ENCODE measurements around the gene ENC1. TPM values are rescaled to one million over a fixed set of nuclear protein-coding genes. Genes with fewer than 3 reads are reported as not detected.

The ENC1 gene
- total RNA-seq, 4 donors from 2014 or later, result 3.4 to 7.8 (median 4.5) TPM

- WGBS, 2 donors, result 6% methylated on average over 26 to 28 of the region's 28 CpGs
- H3K4me1 ChIP-seq, result peaks cover 0 to 28% of the 10 kb centered on the region in 2 donors
- H3K27ac ChIP-seq, result peak overlapping the region in 1 of 3 donors; percentile 58
These were observed 1.4 kb upstream of the ENC1 start for GRCh38 chr5:74641735-74642542.

DNA sequence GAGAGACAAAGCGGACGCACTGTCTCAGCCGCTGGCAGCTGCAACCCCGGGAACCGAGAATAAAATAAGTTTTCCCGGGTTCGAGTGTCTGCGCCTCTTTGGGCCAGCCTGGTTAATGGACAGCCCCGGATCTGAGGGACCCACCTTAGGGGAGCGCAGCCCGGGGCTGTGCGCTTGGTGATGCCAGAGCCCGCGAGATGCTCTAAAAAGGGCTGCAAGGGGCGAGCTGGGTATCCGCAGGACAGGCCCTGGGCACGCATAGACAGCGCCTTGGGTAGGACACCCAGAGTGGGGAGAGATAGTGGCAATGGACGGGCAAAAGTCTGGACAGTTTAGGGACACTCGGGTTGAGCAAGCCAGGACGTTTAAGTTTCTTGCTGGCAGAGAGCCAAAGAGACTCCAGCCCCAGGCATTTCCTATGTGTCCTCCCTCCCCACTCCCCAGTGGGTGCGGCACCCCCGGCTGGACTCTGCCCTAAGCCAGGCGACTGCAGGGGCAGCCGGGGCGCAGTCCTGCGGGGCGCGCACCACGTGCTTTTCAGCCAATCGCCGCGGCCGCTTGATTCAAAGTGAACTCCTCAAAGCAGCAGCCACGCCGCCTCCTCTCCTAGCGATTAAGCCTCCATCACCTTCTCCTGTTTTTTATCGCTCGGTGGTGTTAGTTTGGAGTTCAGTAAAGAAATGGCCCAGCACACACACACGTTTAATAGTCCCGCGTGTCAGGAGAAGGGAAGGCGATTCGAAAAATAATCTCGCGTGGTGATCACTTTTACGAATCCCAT is 616 bp upstream of the ENC1 start:
- intact Hi-C loops (cut with DNase I), result loop anchor here (10.0 kb wide), 2 partner anchors 516 to 606 kb away; no protein-coding TSS in a partner anchor
- Histone ChIP-seq H3K4me3 (replicated peaks in 1 of 3) (peak overlapping the region; percentile 54 to 74 (median 73)), H3K9me3 (no peaks in the 10 kb centered on the region), H3K4me1 (peaks cover 0 to 28% of the 10 kb centered on the region in 2 donors), H3K36me3 (no peaks in the 10 kb centered on the region), H3K27ac (peak overlapping the region in 2 of 3 donors; percentile 18 to 58), H3K27me3 (no peaks in the 10 kb centered on the region)
- TF ChIP-seq, protein P1, sequence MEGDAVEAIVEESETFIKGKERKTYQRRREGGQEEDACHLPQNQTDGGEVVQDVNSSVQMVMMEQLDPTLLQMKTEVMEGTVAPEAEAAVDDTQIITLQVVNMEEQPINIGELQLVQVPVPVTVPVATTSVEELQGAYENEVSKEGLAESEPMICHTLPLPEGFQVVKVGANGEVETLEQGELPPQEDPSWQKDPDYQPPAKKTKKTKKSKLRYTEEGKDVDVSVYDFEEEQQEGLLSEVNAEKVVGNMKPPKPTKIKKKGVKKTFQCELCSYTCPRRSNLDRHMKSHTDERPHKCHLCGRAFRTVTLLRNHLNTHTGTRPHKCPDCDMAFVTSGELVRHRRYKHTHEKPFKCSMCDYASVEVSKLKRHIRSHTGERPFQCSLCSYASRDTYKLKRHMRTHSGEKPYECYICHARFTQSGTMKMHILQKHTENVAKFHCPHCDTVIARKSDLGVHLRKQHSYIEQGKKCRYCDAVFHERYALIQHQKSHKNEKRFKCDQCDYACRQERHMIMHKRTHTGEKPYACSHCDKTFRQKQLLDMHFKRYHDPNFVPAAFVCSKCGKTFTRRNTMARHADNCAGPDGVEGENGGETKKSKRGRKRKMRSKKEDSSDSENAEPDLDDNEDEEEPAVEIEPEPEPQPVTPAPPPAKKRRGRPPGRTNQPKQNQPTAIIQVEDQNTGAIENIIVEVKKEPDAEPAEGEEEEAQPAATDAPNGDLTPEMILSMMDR (IDR thresholded peaks at IDR 0.05), result no peak
- no peak for TF ChIP-seq POLR2A (IDR thresholded peaks at IDR 0.05)
- peak; percentile 62 to 65 for DNase-seq
- WGBS, 2 donors, result 1% methylated on average over 35 to 43 of the region's 47 CpGs

More at GRCh38 chr5:74641735-74642542, 1.4 kb upstream of the ENC1 start:
- TF ChIP-seq, protein P1 (IDR thresholded peaks at IDR 0.05), result peak in 5 of 6 experiments; percentile 37 to 72 (median 58)
- no peak for TF ChIP-seq POLR2A (IDR thresholded peaks at IDR 0.05)
- H3K9me3 ChIP-seq, result no peaks in the 10 kb centered on the region
- DNase-seq, result peak; percentile 30 to 35
- H3K4me3 ChIP-seq (replicated peaks in 1 of 3), result peak overlapping the region; percentile 54 to 74 (median 73)
- no peaks in the 10 kb centered on the region for H3K27me3 ChIP-seq
- intact Hi-C loops (cut with DNase I), result loop anchor here (10.0 kb wide), 2 partner anchors 517 to 607 kb away; no protein-coding TSS in a partner anchor
- H3K36me3 ChIP-seq, result no peaks in the 10 kb centered on the region

GRCh38 chr5:74639807-74640449 is 600 bp downstream of the ENC1 start:
- 1 to 2% methylated on average over 4 to 19 of the region's 57 CpGs for WGBS, 2 donors
- Histone ChIP-seq H3K4me1 (peaks cover 0 to 28% of the 10 kb centered on the region in 2 donors), H3K9me3 (no peaks in the 10 kb centered on the region), H3K36me3 (no peaks in the 10 kb centered on the region), H3K27ac (peak overlapping the region; percentile 58 to 69 (median 65)), H3K4me3 (replicated peaks in 1 of 3) (peak overlapping the region; percentile 47 to 73 (median 54)), H3K27me3 (no peaks in the 10 kb centered on the region)
- no peak for TF ChIP-seq POLR2A (IDR thresholded peaks at IDR 0.05)
- TF ChIP-seq, protein P1 (IDR thresholded peaks at IDR 0.05), result peak in 2 of 6 experiments; percentile 13 to 21
- DNase-seq, result peak; percentile 52 to 57
- intact Hi-C loops (cut with DNase I), result loop anchor here (10.0 kb wide), 2 partner anchors 515 to 605 kb away; no protein-coding TSS in a partner anchor

DNA sequence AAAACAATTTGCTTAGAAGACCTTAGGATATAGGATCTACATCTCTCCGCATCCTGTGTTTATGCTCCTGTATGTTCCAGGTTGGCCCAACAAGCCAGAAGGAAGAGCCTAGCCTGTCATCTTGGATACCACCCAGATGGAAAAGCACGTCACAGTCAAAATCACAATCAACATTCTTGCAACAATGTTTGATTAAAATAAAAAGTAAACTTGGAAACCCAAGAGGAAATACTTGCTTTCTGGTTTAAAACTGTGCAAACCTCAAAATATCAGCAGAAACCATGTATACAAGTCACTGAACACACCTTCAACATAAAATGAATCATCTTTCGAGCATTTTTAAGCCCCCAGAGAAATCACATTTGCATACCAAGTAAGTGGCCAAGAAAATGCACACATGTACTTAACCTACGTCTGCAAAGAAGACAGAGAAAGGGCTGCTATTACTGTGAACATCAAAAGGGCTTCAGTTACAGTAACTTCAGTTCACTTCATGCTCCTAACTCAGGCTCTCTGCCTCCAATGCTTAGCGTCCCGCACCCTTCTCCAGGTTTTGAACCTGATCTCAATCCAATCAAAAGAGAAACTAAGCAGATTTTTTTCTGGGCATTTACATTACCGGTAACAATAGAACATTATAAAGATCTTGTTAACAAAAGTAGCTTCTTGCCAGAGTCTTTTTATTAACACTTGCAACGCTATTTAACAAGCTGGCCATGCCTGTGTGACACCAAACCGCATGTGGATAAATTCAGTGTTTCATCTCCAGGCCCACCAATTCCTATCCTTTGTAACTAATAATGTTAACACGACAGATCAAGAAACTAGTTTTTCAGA is 1.3 kb downstream of the ENC1 start:
- peak overlapping the region in 2 of 3 donors; percentile 47 to 54 for H3K4me3 ChIP-seq (replicated peaks in 1 of 3)
- 23 to 36% methylated on average over 10 of the region's 10 CpGs for WGBS, 2 donors
- H3K9me3 ChIP-seq, result no peaks in the 10 kb centered on the region
- no peaks in the 10 kb centered on the region for H3K27me3 ChIP-seq
- DNase-seq, result no peak
- no peaks in the 10 kb centered on the region for H3K36me3 ChIP-seq
- peak overlapping the region in 1 of 3 donors; percentile 58 for H3K27ac ChIP-seq
- intact Hi-C loops (cut with DNase I), result no loop called here
- TF ChIP-seq, protein P1 (IDR thresholded peaks at IDR 0.05), result no peak
- TF ChIP-seq POLR2A (IDR thresholded peaks at IDR 0.05), result no peak
- H3K4me1 ChIP-seq, result peaks cover 0 to 28% of the 10 kb centered on the region in 2 donors

Data from thyroid gland (tissue), 4 donors.